Measurements from ENCODE around the gene INCENP.

GRCh38 chr11:62142921-62143320 lies 19.1 kb downstream of the INCENP start:
- TF ChIP-seq ATF3 (IDR thresholded peaks at IDR 0.05; ENCODE audit: borderline replicate concordance, extremely low read depth, low read depth, low read length) (no peak), ATF2 (IDR thresholded peaks at IDR 0.05; ENCODE audit: low read length) (no peak), CTCF (IDR thresholded peaks at IDR 0.05 in 2 of 3, conservative IDR thresholded peaks at IDR 0.05 in 1 of 3; ENCODE audit: control insufficient read depth in 2 of 3, extremely low read depth in 1 of 3, insufficient read depth in 1 of 3, low read depth in 3 of 3, low read length in 3 of 3) (no peak), RFX5 (IDR thresholded peaks at IDR 0.05; ENCODE audit: low read depth, low read length) (no peak), CREM (IDR thresholded peaks at IDR 0.05; ENCODE audit: low read depth) (no peak), EZH2 (IDR thresholded peaks at IDR 0.05; ENCODE audit: borderline replicate concordance, control insufficient read depth, low read depth, low read length) (no peak), MYC (IDR thresholded peaks at IDR 0.05; ENCODE audit: insufficient read depth, insufficient read length, insufficient replicate concordance, low read length, severe bottlenecking) (no peak), TBL1XR1 (IDR thresholded peaks at IDR 0.05; ENCODE audit: low read depth, low read length) (no peak), GABPA (IDR thresholded peaks at IDR 0.05; ENCODE audit: low read depth) (no peak), HDAC6 (IDR thresholded peaks at IDR 0.05; ENCODE audit: unreplicated experiment) (no peak), RAD21 (IDR thresholded peaks at IDR 0.05; ENCODE audit: insufficient read depth, low read depth, low read length) (no peak), CEBPB (IDR thresholded peaks at IDR 0.05; ENCODE audit: borderline replicate concordance in 1 of 2, low read depth in 2 of 2, low read length in 2 of 2) (no peak)
